Measurements from ENCODE around the gene MAP2K4.

DNA sequence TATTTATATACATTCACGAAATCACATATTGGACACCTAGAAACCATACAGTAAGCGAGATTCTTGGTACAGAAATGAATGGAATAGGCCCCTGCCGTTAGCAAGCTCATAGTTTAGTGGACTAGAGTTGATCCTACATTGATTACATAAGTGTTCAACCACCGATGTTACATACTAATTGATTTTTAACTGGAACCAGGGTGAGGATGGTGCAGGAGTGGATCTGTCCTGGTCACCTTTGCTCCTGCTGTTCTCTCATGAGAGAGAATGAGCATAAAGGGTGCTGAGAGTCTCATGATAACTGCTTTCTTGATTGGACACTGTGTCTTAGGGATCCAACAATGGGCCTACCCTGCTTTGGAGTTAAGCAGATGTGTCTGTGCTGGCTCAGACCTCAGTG, 13.9 kb downstream of the MAP2K4 start:
- TF ChIP-seq POLR2A (IDR thresholded peaks at IDR 0.05), result no peak
- TF ChIP-seq, protein P1, sequence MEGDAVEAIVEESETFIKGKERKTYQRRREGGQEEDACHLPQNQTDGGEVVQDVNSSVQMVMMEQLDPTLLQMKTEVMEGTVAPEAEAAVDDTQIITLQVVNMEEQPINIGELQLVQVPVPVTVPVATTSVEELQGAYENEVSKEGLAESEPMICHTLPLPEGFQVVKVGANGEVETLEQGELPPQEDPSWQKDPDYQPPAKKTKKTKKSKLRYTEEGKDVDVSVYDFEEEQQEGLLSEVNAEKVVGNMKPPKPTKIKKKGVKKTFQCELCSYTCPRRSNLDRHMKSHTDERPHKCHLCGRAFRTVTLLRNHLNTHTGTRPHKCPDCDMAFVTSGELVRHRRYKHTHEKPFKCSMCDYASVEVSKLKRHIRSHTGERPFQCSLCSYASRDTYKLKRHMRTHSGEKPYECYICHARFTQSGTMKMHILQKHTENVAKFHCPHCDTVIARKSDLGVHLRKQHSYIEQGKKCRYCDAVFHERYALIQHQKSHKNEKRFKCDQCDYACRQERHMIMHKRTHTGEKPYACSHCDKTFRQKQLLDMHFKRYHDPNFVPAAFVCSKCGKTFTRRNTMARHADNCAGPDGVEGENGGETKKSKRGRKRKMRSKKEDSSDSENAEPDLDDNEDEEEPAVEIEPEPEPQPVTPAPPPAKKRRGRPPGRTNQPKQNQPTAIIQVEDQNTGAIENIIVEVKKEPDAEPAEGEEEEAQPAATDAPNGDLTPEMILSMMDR (IDR thresholded peaks at IDR 0.05), result no peak
